Heart left ventricle (tissue), 13 donors: ENCODE results near the gene GP2.

ENCODE experiments used
- CTCF ChIP-seq, 12 donors: fragments of 200-600 bp; sonication (generic) in 4 of 12; IDR thresholded peaks; one replicate each; pipeline versions ENCODE4 v1.5.0 to v1.8.0; 2018 to 2022; ENCODE audit warnings: antibody characterized with exemption in 12 of 12, mild to moderate bottlenecking in 5 of 12
- POLR2A ChIP-seq, 2 donors: fragments of 450-650 bp; IDR thresholded peaks; one replicate each; pipeline ENCODE4 v1.6.1; 2017; ENCODE audit warnings: antibody characterized with exemption in 2 of 2, mild to moderate bottlenecking in 2 of 2, moderate library complexity in 2 of 2
- donor health status: ischemic (EF 13 %, LVEDD 7.1; RV severe dilation, severe dysfunction).
- donor health status: DM: no; HTN: yes; CAD: no.
- donor health status: DM: no; HTN: no; CAD: no.
- donor health status: ischemic (EF 25% LVEDD 6.9; RV normal size, moderate dysfunction).
- donor health status: ischemic (EF 25% LVEDD 5.7; RV mildly dilated, moderate dysfunction).
- donor health status: ischemic (EF 35%, LVEDD 5.7; RV mildly dilated, moderate dysfunction).
- donor health status: nonischemic (EF 11% LVEDD 7.7; RV severe dilation, severe dysfunction).
- donor health status: DM: yes; HTN: yes; CAD: no.
- donor health status: PGD.
- donor health status: ischemic (EF 29% LVEDD 5.4; RV normal size, mild dysfunction).
- donor health status: nonischemic (EF 23%, LVEDD 6.1; RV moderate dilation, normal function).

DNA sequence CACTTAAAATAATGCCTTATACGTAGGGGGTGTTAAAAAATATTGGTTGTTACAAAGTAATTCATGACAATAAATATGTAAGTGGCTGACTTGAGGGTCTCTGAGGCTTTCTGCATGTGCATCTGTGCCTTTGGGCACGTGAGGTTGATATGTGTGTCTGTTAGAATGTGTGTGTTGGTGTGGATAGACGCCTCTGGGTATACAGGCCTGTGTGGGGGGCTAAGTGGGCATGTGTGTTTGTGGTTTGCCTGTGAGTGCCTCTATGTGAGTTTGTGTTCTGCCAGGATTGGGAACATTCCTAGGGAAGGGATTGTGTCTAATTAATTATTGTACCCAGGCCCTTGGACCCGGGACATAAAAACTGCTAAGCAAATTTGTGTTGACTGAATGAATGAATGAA is 19.0 kb downstream of the GP2 start:
- TF ChIP-seq CTCF (IDR thresholded peaks at IDR 0.05) (no peak), POLR2A (IDR thresholded peaks at IDR 0.05) (no peak)
